ENCODE data around the gene TMEM9B.
"Not testable (repeated sequence)": the region's sequence is repeated elsewhere in the genome, so short reads cannot be mapped to it uniquely, and the experiment has no call there.

The TMEM9B gene

GRCh38 chr11:8956860-8957259 is 7.4 kb downstream of the TMEM9B start:
- no peak overlapping the region for H3K27ac Mint-ChIP-seq
- peaks cover 6% of the 10 kb centered on the region for H3K36me3 Mint-ChIP-seq
- no peak overlapping the region for H3K4me3 Mint-ChIP-seq
- H3K4me1 Mint-ChIP-seq (ENCODE audit: low read depth) = peaks cover 23% of the 10 kb centered on the region
- H3K9me3 Mint-ChIP-seq (ENCODE audit: low read depth) = no peaks in the 10 kb centered on the region
- no peaks in the 10 kb centered on the region for H3K27me3 Mint-ChIP-seq

- Mint-ChIP-seq H3K4me1 (ENCODE audit: low read depth) (no peaks in the 10 kb centered on the region), H3K9me3 (ENCODE audit: low read depth) (no peaks in the 10 kb centered on the region), H3K27me3 (no peaks in the 10 kb centered on the region), H3K27ac (no peak overlapping the region), H3K36me3 (peaks cover 15% of the 10 kb centered on the region), H3K4me3 (no peak overlapping the region)
Observed at GRCh38 chr11:8948886-8949285, 15.4 kb downstream of the TMEM9B start.

DNA sequence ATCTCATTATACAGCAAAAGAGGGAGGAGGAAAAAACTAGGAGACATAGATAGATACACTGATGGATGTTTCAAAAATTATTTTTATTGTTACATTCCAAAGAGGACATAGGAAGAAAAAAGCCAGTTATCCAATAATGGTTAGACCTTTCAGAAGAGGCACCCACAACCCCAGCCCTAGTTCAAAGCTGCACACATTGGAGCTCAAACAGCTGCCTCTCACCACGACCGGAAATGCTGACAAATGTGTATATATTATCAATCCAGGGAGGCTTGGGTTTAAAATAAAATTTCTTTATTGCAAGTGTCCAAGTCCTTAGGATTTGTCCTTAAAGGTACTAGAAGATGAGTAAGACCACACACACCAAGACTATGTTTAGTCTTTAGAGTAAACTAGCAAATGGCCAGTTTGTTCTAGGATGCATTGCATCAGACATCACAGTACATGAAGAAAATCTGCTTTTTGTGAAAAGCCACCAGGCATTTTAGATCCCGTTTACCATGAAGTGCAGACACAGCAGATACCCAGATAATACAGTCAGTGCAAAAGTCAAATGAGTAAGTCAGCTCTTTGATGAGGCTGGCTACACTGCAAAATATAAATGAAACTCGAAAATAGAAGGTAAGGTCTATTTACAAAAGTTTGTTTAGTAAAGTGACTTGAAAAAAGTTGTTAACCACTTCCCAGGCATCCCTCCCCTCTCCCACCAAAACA is 16.9 kb downstream of the TMEM9B start:
- Mint-ChIP-seq H3K4me1 (ENCODE audit: low read depth) (no peaks in the 10 kb centered on the region), H3K4me3 (no peak overlapping the region), H3K36me3 (peaks cover 14% of the 10 kb centered on the region), H3K27ac (no peak overlapping the region), H3K9me3 (ENCODE audit: low read depth) (no peaks in the 10 kb centered on the region), H3K27me3 (no peaks in the 10 kb centered on the region)

DNA sequence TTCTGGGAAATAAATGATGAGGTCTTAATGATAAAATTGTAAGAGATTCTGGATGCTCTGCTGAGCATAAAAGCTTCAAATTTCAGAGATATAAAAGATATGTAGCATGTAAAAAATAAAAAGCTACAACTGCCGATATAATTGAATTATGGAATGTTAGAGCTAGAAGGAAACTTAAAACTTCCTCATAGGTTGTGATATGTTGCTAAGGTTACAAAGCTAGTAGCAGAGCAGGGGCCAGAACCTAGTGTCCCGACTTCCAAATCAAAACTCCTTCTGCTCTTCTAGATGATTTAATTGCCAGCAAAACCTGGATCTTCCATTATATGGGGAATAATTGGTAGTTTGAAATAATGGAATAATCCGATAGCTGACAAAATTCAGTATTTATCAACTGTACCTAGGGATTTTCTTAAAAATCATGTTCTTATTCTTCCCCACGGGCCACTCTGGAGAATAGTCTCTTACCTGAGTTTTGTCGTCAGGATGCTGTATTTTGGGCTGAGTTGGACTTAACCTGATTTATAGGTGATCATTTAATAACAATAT is 21.6 kb downstream of the TMEM9B start, which contains the start of gene ASCL3:
TSS of gene ASCL3 (minus strand) at position 499 of the 549 bp plus-strand sequence. CDS start 4,855 bp downstream, outside the sequence.
- Mint-ChIP-seq H3K27me3 (peaks cover 2% of the 10 kb centered on the region), H3K9me3 (ENCODE audit: low read depth) (no peaks in the 10 kb centered on the region), H3K4me3 (no peak within 1 kb of the TSS), H3K27ac (no peak within 1 kb of the TSS), H3K36me3 (peaks cover 4% of the 10 kb centered on the region), H3K4me1 (ENCODE audit: low read depth) (no peaks in the 10 kb centered on the region)

- Mint-ChIP-seq H3K27ac (no peak overlapping the region), H3K9me3 (ENCODE audit: low read depth) (no peaks in the 10 kb centered on the region), H3K4me3 (no peak overlapping the region), H3K4me1 (ENCODE audit: low read depth) (no peaks in the 10 kb centered on the region), H3K27me3 (peaks cover 2% of the 10 kb centered on the region), H3K36me3 (no peaks in the 10 kb centered on the region)
Observed at GRCh38 chr11:8941341-8942103, 22.7 kb downstream of the TMEM9B start.

DNA sequence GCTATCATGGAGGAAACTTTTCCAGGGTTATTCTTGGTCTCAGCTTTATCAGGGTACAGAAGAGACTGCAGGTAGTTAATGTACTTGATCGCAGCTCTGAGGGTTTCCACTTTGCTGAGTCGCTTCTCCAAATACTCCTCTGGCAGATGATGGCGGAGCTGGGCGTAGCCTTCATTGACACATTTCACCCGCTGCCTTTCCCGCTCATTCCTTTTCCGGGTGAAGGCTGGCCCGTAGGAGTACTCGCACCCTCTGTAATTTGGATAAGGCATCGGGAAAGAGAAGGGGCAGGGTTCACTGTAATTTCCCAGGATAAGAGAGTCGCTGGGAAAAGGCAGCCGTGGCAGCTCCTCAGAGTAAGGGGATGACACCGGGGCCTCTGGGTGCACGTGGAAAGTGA is 26.6 kb downstream of the TMEM9B start:
- peaks cover 2% of the 10 kb centered on the region for H3K27me3 Mint-ChIP-seq
- H3K27ac Mint-ChIP-seq = no peak overlapping the region
- H3K9me3 Mint-ChIP-seq (ENCODE audit: low read depth) = no peaks in the 10 kb centered on the region
- H3K36me3 Mint-ChIP-seq = no peaks in the 10 kb centered on the region
- H3K4me3 Mint-ChIP-seq = no peak overlapping the region
- H3K4me1 Mint-ChIP-seq (ENCODE audit: low read depth) = no peaks in the 10 kb centered on the region

DNA sequence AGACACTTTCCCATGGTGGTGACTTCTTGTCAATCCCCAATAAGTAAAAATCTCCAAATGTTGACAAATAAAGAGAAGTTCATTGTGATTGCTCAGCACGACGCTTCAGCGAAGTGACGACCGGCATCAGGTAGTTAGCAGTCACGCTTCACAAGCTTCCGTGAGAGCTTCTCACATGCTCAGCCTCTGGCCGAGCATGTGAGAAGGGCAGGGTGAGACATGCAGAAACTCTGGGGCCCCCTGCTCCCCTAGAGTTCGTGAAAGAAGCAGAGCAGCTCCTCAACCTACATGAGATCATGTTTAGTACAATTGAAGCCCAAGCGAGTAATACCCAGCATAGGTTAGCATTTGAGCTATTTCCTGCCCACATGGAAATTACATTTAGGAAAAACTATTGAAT is 27.1 kb downstream of the TMEM9B start:
- H3K27ac Mint-ChIP-seq = no peak overlapping the region
- no peaks in the 10 kb centered on the region for H3K36me3 Mint-ChIP-seq
- no peaks in the 10 kb centered on the region for H3K4me1 Mint-ChIP-seq (ENCODE audit: low read depth)
- no peaks in the 10 kb centered on the region for H3K9me3 Mint-ChIP-seq (ENCODE audit: low read depth)
- peaks cover 2% of the 10 kb centered on the region for H3K27me3 Mint-ChIP-seq
- no peak overlapping the region for H3K4me3 Mint-ChIP-seq

GRCh38 chr11:8935789-8936188 is 28.5 kb downstream of the TMEM9B start:
- not testable (repeated sequence) for H3K27me3 Mint-ChIP-seq; H3K9me3 Mint-ChIP-seq (ENCODE audit: low read depth); H3K27ac Mint-ChIP-seq; H3K4me1 Mint-ChIP-seq (ENCODE audit: low read depth); H3K36me3 Mint-ChIP-seq; H3K4me3 Mint-ChIP-seq

DNA sequence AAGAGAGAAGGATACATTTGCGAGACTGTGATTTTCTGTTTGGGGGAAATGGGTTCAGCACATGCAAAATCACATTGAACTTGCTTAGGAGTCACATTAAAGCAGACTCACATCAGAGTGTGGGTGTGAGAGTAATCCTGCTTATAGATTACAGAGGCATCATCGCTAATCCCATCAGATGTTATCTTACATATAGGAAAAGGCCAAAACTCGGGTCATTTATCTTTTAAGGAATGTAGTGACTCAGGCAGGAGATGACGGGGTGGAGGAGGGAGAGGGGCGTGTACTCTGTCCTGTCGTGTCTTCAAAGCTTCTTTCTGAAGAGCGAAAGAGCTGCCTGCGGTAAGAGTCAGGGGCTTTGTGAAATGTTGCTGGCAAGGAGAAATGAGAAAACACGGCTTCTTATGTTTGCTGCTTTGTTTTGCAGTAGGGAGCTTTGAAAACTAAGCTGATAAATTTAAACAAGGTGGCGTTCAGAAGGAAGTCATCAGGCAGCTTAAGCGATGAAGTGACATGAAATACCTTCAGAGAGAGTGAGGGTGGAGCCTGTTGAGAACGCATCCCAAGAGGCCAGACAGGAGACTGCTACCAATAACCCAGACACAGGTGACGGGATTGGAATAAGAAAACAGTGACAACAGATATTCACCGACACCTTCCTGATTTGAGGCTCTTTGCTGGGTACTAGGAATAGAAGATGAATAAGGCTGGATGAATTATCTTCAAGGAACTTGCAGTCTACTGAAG is 29.3 kb downstream of the TMEM9B start:
- Mint-ChIP-seq H3K27ac (no peak overlapping the region), H3K4me3 (no peak overlapping the region), H3K9me3 (ENCODE audit: low read depth) (no peaks in the 10 kb centered on the region), H3K27me3 (no peaks in the 10 kb centered on the region), H3K4me1 (ENCODE audit: low read depth) (no peaks in the 10 kb centered on the region), H3K36me3 (peaks cover 2% of the 10 kb centered on the region)

DNA sequence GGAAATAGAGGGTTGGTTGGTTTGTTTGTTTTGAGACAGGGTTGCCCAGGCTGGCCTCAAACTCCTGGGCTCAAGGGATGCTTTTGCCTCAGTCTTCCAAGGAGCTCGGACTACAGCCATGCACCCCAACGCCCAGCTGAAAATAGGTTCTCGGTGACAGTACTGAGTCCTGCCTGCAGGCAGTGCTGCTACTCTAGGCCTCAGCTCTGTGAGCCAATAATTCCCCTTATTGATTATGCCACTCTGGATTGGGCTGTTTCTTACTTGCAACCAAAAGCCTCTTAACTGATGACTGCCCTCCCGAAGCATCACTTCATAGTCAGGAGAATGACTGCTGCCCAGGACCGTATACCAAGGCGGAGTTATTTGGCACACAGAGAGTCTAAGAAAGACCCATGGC is 30.3 kb downstream of the TMEM9B start:
- H3K9me3 Mint-ChIP-seq (ENCODE audit: low read depth) = no peaks in the 10 kb centered on the region
- H3K27ac Mint-ChIP-seq = no peak overlapping the region
- no peaks in the 10 kb centered on the region for H3K4me1 Mint-ChIP-seq (ENCODE audit: low read depth)
- H3K27me3 Mint-ChIP-seq = no peaks in the 10 kb centered on the region
- no peak overlapping the region for H3K4me3 Mint-ChIP-seq
- H3K36me3 Mint-ChIP-seq = peaks cover 2% of the 10 kb centered on the region

DNA sequence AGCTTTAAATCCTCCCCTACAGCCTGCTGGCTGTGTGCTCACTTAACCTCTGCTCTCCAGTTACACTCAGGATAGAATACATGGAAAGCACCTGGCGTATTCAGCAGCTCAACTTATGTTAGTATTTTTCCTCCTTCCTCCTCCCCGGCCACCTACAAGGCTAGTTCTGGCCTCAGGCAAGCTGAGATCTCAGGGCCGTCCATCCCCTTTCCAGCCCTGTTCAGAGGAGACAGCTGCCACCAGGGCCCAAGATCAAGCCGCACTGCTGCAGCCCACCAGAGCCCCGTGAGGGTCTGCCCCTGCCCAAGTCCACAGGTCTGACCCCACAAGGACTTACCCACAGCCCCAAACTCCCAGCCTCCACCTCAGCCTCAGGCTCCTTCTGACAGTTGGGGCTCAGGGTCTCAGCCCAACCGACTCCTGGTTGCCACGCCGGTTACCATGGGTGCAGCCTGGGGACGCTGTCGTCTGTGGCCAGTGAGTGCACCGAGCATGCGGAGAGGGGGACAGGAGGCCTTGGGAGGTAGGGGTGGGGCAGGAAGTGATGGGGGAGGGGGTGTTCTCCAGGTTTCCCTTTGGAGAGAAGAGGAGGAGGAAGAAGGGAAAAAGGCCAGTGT is 31.6 kb downstream of the TMEM9B start, which contains the start of gene C11orf16:
TSS of gene C11orf16 (minus strand) at position 384 of the 617 bp plus-strand sequence. CDS start 639 bp downstream, outside the sequence.
- H3K36me3 Mint-ChIP-seq = peaks cover 2% of the 10 kb centered on the region

DNA sequence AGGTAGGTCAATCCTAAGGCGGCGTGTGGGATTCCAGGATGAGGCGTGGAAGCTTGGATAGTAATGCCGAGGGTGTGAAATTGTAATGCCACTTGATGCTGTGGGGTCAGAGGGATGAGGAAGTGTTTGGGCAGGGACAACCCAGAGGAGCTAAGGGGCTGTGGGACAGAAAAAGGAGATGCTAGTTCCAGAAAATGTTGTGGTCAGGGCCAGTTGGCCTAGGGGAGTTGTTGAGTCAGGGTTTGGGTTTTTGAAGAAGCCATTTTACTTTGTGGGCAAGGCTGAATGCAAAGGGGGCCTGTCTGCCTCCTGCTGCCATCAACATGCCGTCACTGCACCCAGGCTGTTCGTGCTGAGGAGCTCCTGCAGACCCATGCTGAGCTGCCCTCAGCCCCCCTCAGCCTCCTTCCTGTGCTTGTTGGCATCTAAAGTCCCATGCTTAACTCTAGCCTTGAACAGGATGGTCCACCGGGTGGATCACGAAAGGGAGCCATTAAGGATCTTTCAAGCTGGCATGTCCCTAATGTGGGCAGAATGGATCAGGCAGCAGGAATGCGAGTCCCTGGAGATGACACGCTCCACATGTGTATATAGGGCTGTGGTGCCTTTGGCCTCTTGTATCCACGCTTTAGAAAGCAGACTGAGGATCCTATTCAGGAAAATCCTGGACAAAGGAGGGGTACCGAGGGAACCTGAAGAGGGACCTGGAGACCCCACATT is 33.6 kb downstream of the TMEM9B start:
- Mint-ChIP-seq H3K27me3 (no peaks in the 10 kb centered on the region), H3K4me3 (no peak overlapping the region), H3K27ac (no peak overlapping the region), H3K9me3 (ENCODE audit: low read depth) (no peaks in the 10 kb centered on the region), H3K4me1 (ENCODE audit: low read depth) (no peaks in the 10 kb centered on the region), H3K36me3 (peaks cover 2% of the 10 kb centered on the region)

More for the DNA sequence above, 31.6 kb downstream of the TMEM9B start, which contains the start of gene C11orf16:
- Mint-ChIP-seq H3K9me3 (ENCODE audit: low read depth) (no peaks in the 10 kb centered on the region), H3K27me3 (no peaks in the 10 kb centered on the region), H3K4me1 (ENCODE audit: low read depth) (no peaks in the 10 kb centered on the region), H3K27ac (no peak within 1 kb of the TSS), H3K4me3 (no peak within 1 kb of the TSS)

DNA sequence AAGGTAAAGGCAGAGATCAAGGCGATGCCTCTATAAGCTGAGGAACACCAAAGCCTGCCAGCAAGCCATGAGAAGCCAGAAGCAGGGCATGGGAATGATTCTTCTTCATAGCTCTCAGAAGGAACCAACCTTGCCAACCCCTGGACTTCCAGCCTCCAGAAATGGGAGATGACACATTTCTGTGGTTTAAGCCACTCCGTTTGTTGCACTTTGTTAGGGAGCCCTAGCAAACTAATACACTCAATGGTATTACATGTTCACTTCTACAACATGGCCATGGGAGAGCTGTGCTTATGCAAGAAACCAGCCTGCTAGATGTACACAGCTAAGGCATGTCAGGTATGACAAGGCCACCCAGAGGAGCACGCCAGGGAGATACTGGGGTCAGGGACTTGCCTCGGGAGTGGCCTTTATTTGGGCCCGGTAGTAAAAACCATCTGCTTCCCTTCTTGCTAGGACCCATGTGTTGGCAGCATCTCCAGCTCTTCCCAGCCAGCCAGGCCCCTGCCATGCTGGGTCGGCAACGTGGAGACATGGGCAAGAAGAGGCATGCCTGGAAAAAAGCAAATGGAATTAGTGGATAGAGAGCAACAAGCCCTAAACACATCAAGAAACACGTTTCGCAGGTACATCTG is 35.1 kb downstream of the TMEM9B start:
- no peak overlapping the region for H3K27ac Mint-ChIP-seq
- H3K27me3 Mint-ChIP-seq = no peaks in the 10 kb centered on the region
- no peak overlapping the region for H3K4me3 Mint-ChIP-seq

More for the DNA sequence above, 35.1 kb downstream of the TMEM9B start:
- H3K36me3 Mint-ChIP-seq = peaks cover 2% of the 10 kb centered on the region
- no peaks in the 10 kb centered on the region for H3K9me3 Mint-ChIP-seq (ENCODE audit: low read depth)
- no peaks in the 10 kb centered on the region for H3K4me1 Mint-ChIP-seq (ENCODE audit: low read depth)

Measured in activated naive CD8-positive, alpha-beta T cell (primary cell).